ENCODE results near the gene CLOCK. TPM values are rescaled to one million over a fixed set of nuclear protein-coding genes. Genes with fewer than 3 reads are reported as not detected.
A peak's percentile ranks its signal among the peaks of the same experiment; 100 is the strongest.

The CLOCK gene
- total and polyA plus RNA-seq, 2 of the 8 experiments (the other 6 are each of a cell fraction or from before 2014, with no cell fraction given): 7.7 to 24.2 TPM

DNA sequence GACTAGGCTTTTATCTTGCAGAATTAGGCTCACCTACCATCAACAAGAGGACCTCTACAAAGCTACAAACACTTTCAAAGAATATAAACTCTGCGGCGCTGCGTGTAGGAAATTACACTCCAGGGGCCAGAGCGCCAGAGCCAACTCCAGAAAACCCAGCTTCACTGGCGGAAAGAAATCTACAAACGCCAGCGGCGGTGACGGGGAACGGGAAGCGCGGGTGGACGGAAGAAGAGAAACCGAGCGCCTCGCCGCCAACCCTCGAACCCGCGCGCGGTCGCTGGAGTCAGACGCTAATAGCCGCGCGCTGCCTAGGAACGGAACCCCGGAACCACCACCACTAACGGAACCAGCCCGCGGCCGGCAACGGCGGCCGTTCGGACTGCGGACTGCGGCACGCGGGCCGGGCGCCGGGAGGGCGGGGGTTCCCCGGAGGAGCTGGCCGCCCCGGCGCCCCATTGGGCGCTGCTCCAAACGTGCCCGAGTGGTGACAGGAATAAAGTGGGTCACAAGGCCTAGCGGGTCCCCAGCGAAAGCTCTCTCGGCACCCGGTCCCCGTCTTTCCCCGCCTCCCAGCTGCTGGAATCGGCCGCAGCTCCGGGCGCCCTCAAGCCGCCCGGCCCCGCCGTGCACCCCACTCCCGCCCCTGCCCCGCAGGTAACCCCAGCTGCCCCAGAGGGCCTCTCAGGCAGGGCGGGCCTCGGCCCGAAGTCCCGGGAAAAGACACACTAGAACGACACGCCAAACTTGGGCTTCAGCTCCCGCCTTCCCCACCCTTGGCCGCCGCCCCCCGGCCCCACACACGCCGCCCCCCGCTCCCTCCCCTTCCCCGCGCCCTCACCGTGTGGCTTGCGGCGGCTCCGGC lies 836 bp downstream of the CLOCK start:
- H4K91ac ChIP-seq (replicated peaks; ENCODE audit: insufficient read length, low read length): no peak overlapping the region
- H3K4me1 ChIP-seq (replicated peaks in 1 of 4; ENCODE audit: control insufficient read depth in 3 of 4, insufficient read depth in 4 of 4, low read length in 3 of 4): peaks cover 6 to 10% (median 8%) of the 10 kb centered on the region in 4 experiments; a peak in 5 of 7 replicates
- peaks cover 5% of the 10 kb centered on the region; the same call in 1 of the 2 replicates for H3K23me2 ChIP-seq (ENCODE audit: low read depth, low read length)
- peak overlapping the region; percentile 93; the same call in 1 of the 2 replicates for H4K8ac ChIP-seq (ENCODE audit: extremely low read depth, insufficient read depth, low read length)
- FAIRE-seq: no peak
- peak overlapping the region; percentile 56 for H3K56ac ChIP-seq (replicated peaks; ENCODE audit: insufficient read length, low read depth, low read length)
- H3K4ac ChIP-seq (replicated peaks; ENCODE audit: insufficient read length, low read depth, low read length): no peak overlapping the region
- WGBS, 2 experiments (ENCODE audit: extremely low coverage in 1 of 2, insufficient coverage in 1 of 2, insufficient read length in 1 of 2, insufficient replicate concordance in 2 of 2, low coverage in 1 of 2, low lambda C conversion rate in 2 of 2, missing lambda C conversion rate in 1 of 2): 2% methylated on average over 36 of the region's 87 CpGs; no CpG with 5 or more reads in 1 of the 2 experiments
- peak overlapping the region; percentile 20; the same call in 1 of the 2 replicates for H2AFZ ChIP-seq (ENCODE audit: low read length)
- H3K23ac ChIP-seq (ENCODE audit: insufficient read length): no peak overlapping the region
- H3K79me1 ChIP-seq (ENCODE audit: low read depth, low read length): no peaks in the 10 kb centered on the region
- peak overlapping the region; percentile 63 for H2BK5ac ChIP-seq (ENCODE audit: low read depth, low read length)
- ChIA-PET POLR2A (ENCODE audit: partially characterized antibody) (interaction anchor here (0.8 to 1.5 kb wide), 7 partner anchors 12 to 145 kb away, joined by 3 to 5 read pairs (median 3); no protein-coding TSS in a partner anchor), CTCF (ENCODE audit: partially characterized antibody) (interaction anchor here (0.6 to 0.9 kb wide), 3 partner anchors 128 to 387 kb away, joined by 3 read pairs; no protein-coding TSS in a partner anchor)
- H2AK5ac ChIP-seq (ENCODE audit: low read depth, low read length): no peak overlapping the region
- peak overlapping the region; percentile 56; the same call in 1 of the 2 replicates for H3K27ac ChIP-seq (ENCODE audit: low read depth, low read length)
- no peak overlapping the region for H3K14ac ChIP-seq (ENCODE audit: insufficient read length)
- H4K5ac ChIP-seq (ENCODE audit: insufficient read length, low read depth, low read length): peak overlapping the region; percentile 78
- peak overlapping the region; percentile 35; the same call in 1 of the 2 replicates for H3K18ac ChIP-seq (ENCODE audit: extremely low read depth, low read length)
- peak overlapping the region; percentile 64 for H3K4me2 ChIP-seq (ENCODE audit: insufficient read depth in 1 of 2, low read depth in 2 of 2, low read length in 2 of 2)
- peaks cover 0 to 2% of the 10 kb centered on the region in 2 experiments for H4K20me1 ChIP-seq (replicated peaks in 1 of 2; ENCODE audit: control insufficient read depth in 1 of 2, insufficient read depth in 2 of 2, low read length in 2 of 2)
- peaks cover 0 to 46% of the 10 kb centered on the region in 2 experiments; a peak in 3 of 4 replicates for H3K79me2 ChIP-seq (ENCODE audit: control insufficient read depth in 1 of 2, insufficient read depth in 2 of 2, low read length in 2 of 2)
- peak overlapping the region; percentile 66 to 92 (median 76) for H3K4me3 ChIP-seq (ENCODE audit: extremely low read depth in 1 of 4, insufficient read depth in 2 of 4, low read depth in 3 of 4, low read length in 4 of 4)
- no peak overlapping the region for H2BK120ac ChIP-seq (replicated peaks; ENCODE audit: low read depth, low read length)
- peak in 1 of 2 experiments; percentile 82 for DNase-seq (ENCODE audit: low read depth in 1 of 2, low spot score in 2 of 2)
- H2BK20ac ChIP-seq (ENCODE audit: low read length): no peak overlapping the region
- H3K27me3 ChIP-seq (replicated peaks in 1 of 4; ENCODE audit: control insufficient read depth in 3 of 4, extremely low read depth in 1 of 4, insufficient read depth in 3 of 4, low read length in 3 of 4): no peaks in the 10 kb centered on the region
- no peaks in the 10 kb centered on the region for H3K9me3 ChIP-seq (ENCODE audit: insufficient read depth in 2 of 2, low read depth in 1 of 2, low read length in 1 of 2)
- no peak overlapping the region for H2BK15ac ChIP-seq (ENCODE audit: low read length)
- no peak overlapping the region for H2BK12ac ChIP-seq (ENCODE audit: low read depth, low read length)
- H3K9ac ChIP-seq (replicated peaks in 1 of 4; ENCODE audit: extremely low read depth in 1 of 4, low read depth in 3 of 4, low read length in 3 of 4): peak overlapping the region; percentile 31 to 84 (median 62); a peak in 6 of 7 replicates
- H3K36me3 ChIP-seq (ENCODE audit: control insufficient read depth in 2 of 4, insufficient read depth in 4 of 4, low read length in 3 of 4): no peaks in the 10 kb centered on the region
- TF ChIP-seq NANOG (IDR thresholded peaks at IDR 0.05; ENCODE audit: insufficient read depth, low read depth, low read length, poor library complexity, severe bottlenecking): no peak
- no peak for TF ChIP-seq ATF3 (IDR thresholded peaks at IDR 0.05; ENCODE audit: insufficient read depth, low read depth, low read length)
- TF ChIP-seq TBP (IDR thresholded peaks at IDR 0.05; ENCODE audit: low read depth, low read length): peak; percentile 55; the same call in 1 of the 2 replicates
- TF ChIP-seq MAX (IDR thresholded peaks at IDR 0.05): peak; percentile 33; the same call in 1 of the 2 replicates
- TF ChIP-seq POLR2A (IDR thresholded peaks at IDR 0.05; ENCODE audit: control extremely low read depth in 1 of 2, low read depth in 2 of 2, low read length in 2 of 2): peak in 1 of 2 experiments; percentile 33; a peak in 2 of 3 replicates
- peak; percentile 65 for TF ChIP-seq CREB1 (IDR thresholded peaks at IDR 0.05)
- peak; percentile 10 to 56; a peak in 2 of 4 replicates for TF ChIP-seq SIN3A (conservative IDR thresholded peaks at IDR 0.05 in 1 of 2, IDR thresholded peaks at IDR 0.05 in 1 of 2; ENCODE audit: low read depth in 1 of 2, low read length in 2 of 2)
- peak; percentile 85 for TF ChIP-seq ASH2L (IDR thresholded peaks at IDR 0.05; ENCODE audit: low read length)
- 0 out of 2 replicates have a peak, but pooled peaks have one; percentile 10 for TF ChIP-seq TEAD4 (IDR thresholded peaks at IDR 0.05; ENCODE audit: low read depth, low read length)
- peak; percentile 96 for TF ChIP-seq RBBP5 (IDR thresholded peaks at IDR 0.05; ENCODE audit: borderline replicate concordance, low read depth, low read length)

Measured in H1 (cell line).